Measurements from ENCODE around the gene PCDHA7. TPM values are rescaled to one million over a fixed set of nuclear protein-coding genes. Genes with fewer than 3 reads are reported as not detected.
"Not testable (repeated sequence)": the region's sequence is repeated elsewhere in the genome, so short reads cannot be mapped to it uniquely, and the experiment has no call there.

PCDHA7 gene
- total and polyA plus RNA-seq, 2 of the 4 experiments (the other 2 are of a cell fraction): 0.10 to 0.18 TPM

DNA sequence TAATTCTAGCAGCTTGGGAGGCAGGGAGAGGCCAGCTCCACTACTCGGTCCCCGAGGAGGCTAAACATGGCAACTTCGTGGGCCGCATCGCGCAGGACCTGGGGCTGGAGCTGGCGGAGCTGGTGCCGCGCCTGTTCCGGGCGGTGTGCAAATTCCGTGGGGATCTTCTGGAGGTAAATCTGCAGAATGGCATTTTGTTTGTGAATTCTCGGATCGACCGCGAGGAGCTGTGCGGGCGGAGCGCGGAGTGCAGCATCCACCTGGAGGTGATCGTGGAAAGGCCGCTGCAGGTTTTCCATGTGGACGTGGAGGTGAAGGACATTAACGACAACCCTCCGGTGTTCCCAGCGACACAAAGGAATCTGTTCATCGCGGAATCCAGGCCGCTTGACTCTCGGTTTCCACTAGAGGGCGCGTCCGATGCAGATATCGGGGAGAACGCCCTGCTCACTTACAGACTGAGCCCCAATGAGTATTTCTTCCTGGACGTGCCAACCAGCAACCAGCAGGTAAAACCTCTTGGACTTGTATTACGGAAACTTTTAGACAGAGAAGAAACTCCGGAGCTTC is 455 bp downstream of the PCDHA7 start:
- H3K9me3 ChIP-seq (ENCODE audit: control insufficient read depth, insufficient read depth, low read length): peaks cover 21% of the 10 kb centered on the region
- H3K9me1 ChIP-seq (ENCODE audit: insufficient read depth, low read length); H2BK15ac ChIP-seq (ENCODE audit: low read depth, low read length); H3K18ac ChIP-seq (ENCODE audit: low read depth, low read length); H3K79me1 ChIP-seq (ENCODE audit: low read depth in 1 of 2, low read length in 2 of 2); H3K23ac ChIP-seq (ENCODE audit: low read depth, low read length); H2BK20ac ChIP-seq (ENCODE audit: low read depth, low read length); in situ Hi-C loops (cut with MboI; ENCODE audit: low sequenced_read_pairs); DNase-seq; H3K4ac ChIP-seq (ENCODE audit: low read depth, low read length); dilution Hi-C loops (cut with HindIII; ENCODE audit: low sequenced_read_pairs, unreplicated experiment); H2BK120ac ChIP-seq (ENCODE audit: low read depth, low read length); ATAC-seq (ENCODE audit: low read depth); BruUV-seq (replicated peaks); H3K14ac ChIP-seq (replicated peaks; ENCODE audit: low read depth, low read length); H2AK5ac ChIP-seq (ENCODE audit: low read depth, low read length); POLR2A ChIA-PET (ENCODE audit: unreplicated experiment); H2AK9ac ChIP-seq (replicated peaks; ENCODE audit: low read depth, low read length, poor library complexity); H4K91ac ChIP-seq (ENCODE audit: insufficient read depth, low read depth, low read length); H3K4me1 ChIP-seq (ENCODE audit: control insufficient read depth, insufficient read depth, low read length); H4K20me1 ChIP-seq (ENCODE audit: insufficient read depth, low read length); H3K9ac ChIP-seq (ENCODE audit: low read depth, low read length); H2BK5ac ChIP-seq (ENCODE audit: low read depth, low read length, poor library complexity, severe bottlenecking); H3K56ac ChIP-seq (ENCODE audit: extremely low read depth, insufficient read depth, low read length); H3K36me3 ChIP-seq (ENCODE audit: control insufficient read depth, insufficient read depth, low read length); H4K8ac ChIP-seq (ENCODE audit: low read depth in 2 of 2, low read length in 2 of 2); H3K4me2 ChIP-seq (ENCODE audit: low read depth, low read length); CTCF ChIA-PET; intact Hi-C loops (cut with micrococcal nuclease); H3K27me3 ChIP-seq (ENCODE audit: control insufficient read depth, insufficient read depth, low read length); H4K5ac ChIP-seq (ENCODE audit: low read depth, low read length); H3K27ac ChIP-seq (ENCODE audit: insufficient read depth, low read length): not testable (repeated sequence)
- H2AFZ ChIP-seq (replicated peaks; ENCODE audit: low read length, poor library complexity): peak overlapping the region; percentile 49
- 0 out of 2 replicates have a peak overlapping the region, but pooled peaks have one; percentile 7 for H3K4me3 ChIP-seq (ENCODE audit: insufficient read depth, low read depth, low read length)
- WGBS, 2 experiments (ENCODE audit: extremely low coverage in 2 of 2, insufficient read length in 1 of 2): 40% methylated on average over 2 of the region's 38 CpGs; no CpG with 5 or more reads in 1 of the 2 experiments

All from IMR-90 (cell line).